Fibroblast of mammary gland (primary cell): ENCODE data around the gene KCNA3.
"Not testable (repeated sequence)": the region's sequence is repeated elsewhere in the genome, so short reads cannot be mapped to it uniquely, and the experiment has no call there.

Source experiments
- DNase-seq: peaks from one replicate; pipeline ENCODE4 v3.0.0-alpha.2; 2010; ENCODE audit warnings: low read depth
- H3K4me3 ChIP-seq: 2 replicates; pipeline ENCODE4 v1.5.1; 2011; ENCODE audit warnings: low read depth, mild to moderate bottlenecking, low read length, moderate library complexity; ENCODE audit not compliant: control insufficient read depth
- CTCF ChIP-seq: conservative IDR thresholded peaks from 2 replicates; pipeline ENCODE4 v1.5.1; 2011; ENCODE audit warnings: low read depth, low read length, inconsistent platforms; ENCODE audit not compliant: control insufficient read depth, insufficient read depth

Gene KCNA3

GRCh38 chr1:110667776-110668175 is 7.0 kb downstream of the KCNA3 start:
- DNase-seq = no peak
- H3K4me3 ChIP-seq = no peak overlapping the region
- TF ChIP-seq CTCF = no peak

- no peak for TF ChIP-seq CTCF
- no peak for DNase-seq
- no peak overlapping the region for H3K4me3 ChIP-seq
Measured at GRCh38 chr1:110663241-110663640, 11.5 kb downstream of the KCNA3 start.

GRCh38 chr1:110659559-110659958 is 15.2 kb downstream of the KCNA3 start:
- DNase-seq, H3K4me3 ChIP-seq: not testable (repeated sequence)

- DNase-seq = no peak
- H3K4me3 ChIP-seq = no peak overlapping the region
- no peak for TF ChIP-seq CTCF
Measured at GRCh38 chr1:110657351-110657750, 17.4 kb downstream of the KCNA3 start.

- TF ChIP-seq CTCF = no peak
- no peak overlapping the region for H3K4me3 ChIP-seq
- no peak for DNase-seq
Measured at GRCh38 chr1:110650609-110651008, 24.1 kb downstream of the KCNA3 start.

GRCh38 chr1:110648417-110648816 is 26.3 kb downstream of the KCNA3 start:
- no peak for DNase-seq
- no peak overlapping the region for H3K4me3 ChIP-seq
- no peak for TF ChIP-seq CTCF

- DNase-seq = peak; percentile 22
- no peak overlapping the region for H3K4me3 ChIP-seq
- no peak for TF ChIP-seq CTCF
Measured at GRCh38 chr1:110647254-110647891, 27.4 kb downstream of the KCNA3 start.
